Hypothalamus (tissue), 51 donors: ENCODE results near the gene NOSTRIN.
"Not testable (repeated sequence)": the region's sequence is repeated elsewhere in the genome, so short reads cannot be mapped to it uniquely, and the experiment has no call there.

Source experiments
- DNase-seq, 51 donors: peaks; one replicate each; lab custom pipeline; 2025; lab: John Stamatoyannopoulos, UW

Gene NOSTRIN

GRCh38 chr2:168870824-168871223 is 68.4 kb downstream of the NOSTRIN start:
- DNase-seq: not testable (repeated sequence)

DNA sequence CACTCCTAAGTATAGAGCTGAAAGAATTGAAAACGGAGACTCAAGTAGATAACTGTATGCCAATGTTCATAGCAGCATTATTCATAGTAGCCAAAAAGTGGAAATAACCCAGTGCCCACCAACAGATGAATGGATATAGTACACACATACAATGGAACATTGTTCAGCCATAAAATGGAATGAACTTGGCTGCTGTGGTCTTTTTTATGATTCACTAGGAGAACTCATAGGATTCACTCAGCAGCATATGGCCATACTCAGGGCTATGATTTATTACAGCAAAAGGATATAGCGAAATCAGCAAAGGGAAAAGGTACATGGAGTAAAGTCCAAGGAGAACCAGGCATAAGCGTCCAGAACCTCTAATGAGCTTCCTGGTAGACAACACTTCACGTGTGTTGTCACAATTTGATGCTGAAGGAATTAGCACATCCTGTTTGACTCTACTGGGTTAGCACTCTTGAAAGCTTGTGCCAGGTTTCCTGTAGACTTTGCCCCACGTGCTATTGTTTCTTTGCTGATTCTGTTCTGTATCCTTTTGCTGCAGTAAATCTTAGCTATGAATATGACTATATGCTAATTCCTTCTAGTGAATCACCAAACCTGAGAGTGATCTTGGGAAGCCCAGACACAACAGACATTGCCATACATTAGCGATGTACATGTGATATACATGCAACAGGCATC is 72.1 kb downstream of the NOSTRIN start:
- DNase-seq: no peak

- not testable (repeated sequence) for DNase-seq
These were observed 79.7 kb downstream of the NOSTRIN start for GRCh38 chr2:168882163-168882562.

- DNase-seq: no peak
These were observed 82.5 kb downstream of the NOSTRIN start for GRCh38 chr2:168884975-168885374.

DNA sequence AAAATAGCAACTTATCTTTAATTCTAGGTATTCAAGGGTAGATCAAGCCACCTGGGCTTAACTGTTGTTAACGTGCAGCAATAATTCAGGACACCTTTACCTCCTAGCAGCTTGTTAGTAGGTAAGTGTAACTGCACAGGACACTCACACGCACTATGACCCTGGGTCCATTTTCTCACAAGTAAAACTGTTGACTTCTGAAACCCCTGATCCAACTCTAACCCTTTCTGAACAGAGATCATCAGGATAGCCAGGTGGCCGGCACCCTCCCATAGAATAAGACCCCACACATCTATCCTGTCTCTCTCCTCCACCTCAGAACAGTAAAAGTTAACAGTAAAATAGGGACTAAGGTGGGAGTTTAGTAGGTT is 87.2 kb downstream of the NOSTRIN start:
- no peak for DNase-seq

DNA sequence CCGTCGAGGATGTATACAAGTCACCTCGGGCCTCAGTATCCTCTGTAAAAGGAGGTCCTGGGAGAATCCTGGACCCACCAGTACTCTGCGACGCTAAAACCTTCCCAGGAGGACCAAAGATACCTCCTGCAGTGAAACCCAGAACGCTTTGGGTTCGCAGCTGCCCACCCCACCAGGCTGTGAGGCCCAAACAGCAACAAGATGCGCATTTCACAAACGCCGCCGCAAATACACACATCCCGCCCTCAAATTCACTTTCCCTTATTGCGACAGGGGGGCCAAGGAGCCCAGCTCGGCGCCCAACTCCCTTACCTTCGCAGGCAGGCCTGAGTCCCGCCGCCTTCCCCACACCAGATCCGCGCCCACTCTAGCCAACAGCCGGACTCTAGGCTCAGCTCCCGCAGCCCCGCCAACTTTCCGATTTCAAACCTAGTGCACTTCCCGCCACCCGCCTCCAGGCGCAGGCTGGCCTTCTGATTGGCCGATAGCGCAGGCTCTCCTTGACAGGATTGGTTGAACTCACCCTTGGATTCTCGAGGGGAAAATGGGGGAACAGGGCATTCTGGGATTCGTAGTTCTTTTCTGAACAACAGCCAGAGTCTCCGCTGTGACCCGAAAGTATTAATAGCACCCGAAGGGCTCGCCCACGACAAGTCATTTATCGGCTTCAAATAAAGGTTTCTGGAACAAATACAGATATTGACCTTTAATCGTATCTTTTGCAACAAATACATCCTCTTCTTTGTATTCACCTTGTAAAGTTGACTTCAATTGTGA is 87.8 kb downstream of the NOSTRIN start, which contains the start of gene SPC25:
Gene SPC25 (minus strand): TSS at position 425 of the 777 bp plus-strand sequence. CDS start 911 bp downstream, outside the sequence.
- peak; percentile 13 to 89 (median 67) for DNase-seq

DNA sequence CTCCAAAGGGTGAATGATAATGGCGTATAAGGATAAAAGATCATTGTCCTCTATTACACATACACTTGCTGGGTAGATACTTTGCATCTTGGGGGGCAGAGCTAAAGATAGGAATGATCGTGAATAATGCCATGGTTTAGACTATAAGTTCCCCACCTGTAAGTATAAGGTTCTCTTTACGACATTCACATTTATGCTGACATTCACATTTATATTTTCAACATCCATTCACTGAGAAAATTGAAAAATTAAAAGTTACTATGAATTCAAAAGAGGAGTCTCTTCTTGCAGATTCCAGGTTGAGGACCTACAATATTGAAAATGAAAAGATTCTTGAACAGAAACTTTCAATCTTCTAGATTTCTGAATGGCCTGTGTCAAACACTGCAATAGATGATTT is 89.9 kb downstream of the NOSTRIN start:
- no peak for DNase-seq

DNA sequence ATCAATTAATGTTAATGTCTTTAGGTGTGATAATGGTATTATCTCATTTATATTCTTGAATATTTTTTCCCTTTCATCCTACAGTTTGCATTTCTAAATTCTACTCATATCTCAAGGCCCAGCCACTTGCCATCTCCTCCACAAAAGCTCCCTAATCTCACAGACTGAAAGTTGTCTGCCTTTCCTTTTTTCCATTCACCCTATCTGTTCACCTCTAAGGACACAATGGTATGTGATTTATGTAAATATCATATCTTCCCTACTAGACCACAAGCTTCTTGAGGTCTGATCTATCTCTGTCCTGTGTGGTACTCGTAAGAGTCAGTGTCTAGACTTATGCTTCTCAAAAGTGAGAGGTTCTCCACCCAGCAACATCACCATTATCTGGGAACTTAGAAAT is 91.7 kb downstream of the NOSTRIN start:
- no peak for DNase-seq

DNA sequence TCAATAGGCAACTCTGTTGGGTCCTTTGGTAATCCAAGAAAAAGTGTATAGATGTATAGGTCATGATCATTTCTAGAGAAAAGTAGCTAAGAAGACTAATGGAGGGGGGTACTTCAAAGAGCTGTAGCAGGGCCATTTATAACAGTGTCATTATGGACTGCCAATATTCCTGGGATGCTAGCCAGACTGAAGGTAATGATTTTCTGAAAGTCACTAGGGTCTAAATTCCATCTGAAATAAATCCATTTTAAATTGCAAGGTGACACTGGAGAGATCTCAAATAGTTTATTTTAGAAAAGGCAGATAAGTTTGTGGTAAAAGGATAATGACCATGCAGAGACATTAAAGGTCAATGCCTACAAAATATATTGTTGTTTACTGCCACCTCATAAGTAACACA is 92.3 kb downstream of the NOSTRIN start:
- DNase-seq: no peak

GRCh38 chr2:168895771-168896170 is 93.3 kb downstream of the NOSTRIN start:
- DNase-seq: no peak

DNA sequence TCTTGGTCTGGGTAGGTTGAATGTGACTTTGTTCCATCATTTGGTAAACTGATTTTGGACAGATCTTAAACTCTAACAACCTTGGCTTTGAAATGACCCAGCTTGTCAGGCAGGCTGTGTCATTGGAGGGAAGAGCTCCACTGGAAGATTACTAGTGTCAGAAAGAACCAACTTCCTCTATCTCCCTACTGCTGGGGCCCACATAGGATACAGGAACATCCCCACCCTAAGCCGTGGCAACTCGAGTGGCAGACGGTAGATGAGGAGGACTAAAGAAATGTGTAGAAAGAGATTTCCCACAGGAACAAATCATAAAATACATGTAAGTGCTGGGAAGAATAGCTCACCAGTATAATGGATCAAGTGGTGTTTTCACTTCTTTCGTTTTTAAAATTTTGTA is 94.3 kb downstream of the NOSTRIN start:
- no peak for DNase-seq

DNA sequence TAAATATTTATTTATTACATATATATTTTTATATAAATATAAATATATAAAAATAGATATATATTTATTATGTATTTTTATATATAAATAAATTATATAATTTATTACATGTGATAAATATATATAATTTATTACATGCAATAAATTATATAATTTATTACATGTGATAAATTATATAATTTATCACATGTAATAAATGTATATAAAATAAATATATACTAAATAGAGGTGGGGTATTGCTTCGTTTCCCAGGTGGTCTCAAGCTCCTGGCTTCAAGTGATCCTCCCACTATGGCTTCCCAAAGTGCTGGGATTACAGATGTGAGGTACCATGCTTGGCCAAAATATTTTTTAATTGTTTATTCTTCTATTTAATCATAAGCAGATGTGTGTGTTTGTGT is 95.0 kb downstream of the NOSTRIN start:
- no peak for DNase-seq

GRCh38 chr2:168901003-168901402 is 98.6 kb downstream of the NOSTRIN start, which contains the start of gene G6PC2:
TSS of gene G6PC2 (plus strand) at chr2:168901291. CDS start at chr2:168901332, 41 bp downstream.
- peak in 4 of 51 donors; percentile 1 to 4 (median 2) for DNase-seq

- no peak for DNase-seq
These were observed 101.5 kb downstream of the NOSTRIN start for GRCh38 chr2:168903888-168904287.

GRCh38 chr2:168904358-168904757 is 101.9 kb downstream of the NOSTRIN start:
- DNase-seq: no peak

GRCh38 chr2:168907940-168908662 is 105.7 kb downstream of the NOSTRIN start:
- DNase-seq: no peak

DNA sequence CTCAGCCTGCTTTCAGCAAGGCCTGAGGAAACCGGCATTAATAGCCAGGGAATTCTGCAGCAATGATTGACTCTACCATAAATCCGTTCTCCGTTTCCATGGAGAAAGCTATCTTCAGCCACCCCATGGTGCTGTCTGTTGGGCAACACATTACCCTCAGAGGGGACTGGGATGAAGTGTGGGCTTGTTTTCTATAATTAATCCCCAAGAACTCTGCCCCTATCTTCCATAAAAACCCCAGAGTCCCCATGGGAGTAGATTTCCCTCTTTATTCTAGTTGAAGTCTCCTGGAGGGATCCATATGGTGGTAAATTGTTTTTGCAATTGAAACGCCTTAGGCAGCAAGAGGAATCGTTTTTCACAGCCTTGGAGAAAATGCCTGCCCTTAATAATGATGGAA is 107.9 kb downstream of the NOSTRIN start:
- no peak for DNase-seq

GRCh38 chr2:168912466-168912865 is 110.0 kb downstream of the NOSTRIN start:
- no peak for DNase-seq

DNA sequence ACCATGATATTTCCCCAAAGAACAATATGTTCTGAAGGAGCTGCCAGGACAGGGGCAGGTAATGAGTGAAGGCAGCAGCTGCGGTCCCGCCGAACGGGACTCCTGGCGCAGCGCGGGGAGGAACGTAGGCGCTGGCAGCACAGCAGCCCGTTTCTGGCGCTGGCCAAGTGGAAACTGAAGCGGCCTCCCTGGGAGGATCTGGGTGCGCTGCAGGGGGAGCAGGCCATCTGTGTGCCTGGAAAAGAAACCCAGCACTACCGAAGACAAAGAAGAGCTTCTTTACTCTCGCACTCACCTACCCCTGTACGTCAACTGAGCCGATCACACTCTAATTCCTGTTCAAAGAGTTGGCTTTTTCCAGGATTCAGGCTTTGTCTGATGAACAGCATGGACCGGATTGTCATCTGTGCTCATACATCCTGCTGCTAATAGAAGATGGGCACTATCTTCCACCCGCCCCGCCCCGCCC is 110.5 kb downstream of the NOSTRIN start:
- peak in 32 of 51 donors; percentile 2 to 45 (median 10) for DNase-seq

DNA sequence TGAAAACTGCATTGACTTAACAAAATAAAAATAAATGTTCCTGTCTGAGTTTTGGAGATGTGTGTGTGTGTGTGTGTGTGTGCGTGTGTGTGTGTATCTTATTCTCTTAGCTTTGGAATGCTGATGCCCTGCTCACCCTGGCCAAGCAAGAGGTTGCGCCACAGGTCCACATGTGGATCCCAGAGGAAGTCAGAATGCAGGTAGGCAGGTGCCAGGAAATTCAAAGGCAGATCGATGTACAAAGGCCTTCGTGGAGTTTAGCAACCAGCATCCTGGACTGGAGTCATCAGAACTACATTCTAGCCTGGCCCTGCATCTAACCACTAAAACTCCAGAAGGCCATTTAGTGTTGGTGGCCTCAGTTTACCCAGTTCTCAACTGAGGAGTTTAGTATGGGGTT is 111.1 kb downstream of the NOSTRIN start:
- DNase-seq: no peak
